Ishikawa (cell line): ENCODE data around the gene RGS6.

Experiments
- CEBPB ChIP-seq: IDR thresholded peaks from 2 replicates; pipeline ENCODE4 v1.6.1; 2012
- CREB1 ChIP-seq: IDR thresholded peaks from 2 replicates; pipeline ENCODE4 v1.6.1; 2012; ENCODE audit warnings: low read depth
- EGR1 ChIP-seq: IDR thresholded peaks from 2 replicates; pipeline ENCODE4 v1.6.1; 2012
- EP300 ChIP-seq: IDR thresholded peaks from 2 replicates; pipeline ENCODE4 v1.6.1; 2012; ENCODE audit warnings: borderline replicate concordance
- FOXM1 ChIP-seq: IDR thresholded peaks from 2 replicates; pipeline ENCODE4 v1.6.1; 2012; ENCODE audit warnings: low read depth, borderline replicate concordance
- MAX ChIP-seq: IDR thresholded peaks from 2 replicates; pipeline ENCODE4 v1.6.1; 2012
- NFIC ChIP-seq: IDR thresholded peaks from 2 replicates; pipeline ENCODE4 v1.6.1; 2012
- RAD21 ChIP-seq: IDR thresholded peaks from 2 replicates; pipeline ENCODE4 v1.6.1; 2012; ENCODE audit warnings: low read depth
- REST ChIP-seq: IDR thresholded peaks from 2 replicates; pipeline ENCODE4 v1.6.1; 2012; ENCODE audit warnings: low read depth, mild to moderate bottlenecking
- TAF1 ChIP-seq: IDR thresholded peaks from 2 replicates; pipeline ENCODE4 v1.6.1; 2012; ENCODE audit warnings: low read depth, mild to moderate bottlenecking
- TCF12 ChIP-seq: IDR thresholded peaks from 2 replicates; pipeline ENCODE4 v1.6.1; 2012; ENCODE audit warnings: low read depth
- TEAD4 ChIP-seq: IDR thresholded peaks from 2 replicates; pipeline ENCODE4 v1.6.1; 2012
- USF1 ChIP-seq: IDR thresholded peaks from 2 replicates; pipeline ENCODE4 v1.6.1; 2012
- YY1 ChIP-seq: IDR thresholded peaks from 2 replicates; pipeline ENCODE4 v1.6.1; 2012; ENCODE audit warnings: low read depth
- ZBTB7A ChIP-seq: IDR thresholded peaks from 2 replicates; pipeline ENCODE4 v1.6.1; 2012; ENCODE audit warnings: low read depth

The RGS6 gene

GRCh38 chr14:72120315-72120714 is 188.1 kb downstream of the RGS6 start:
- no peak for TF ChIP-seq CEBPB
- no peak for TF ChIP-seq CREB1
- TF ChIP-seq TCF12 = no peak
- TF ChIP-seq EP300 = no peak

- no peak for TF ChIP-seq EGR1
- no peak for TF ChIP-seq FOXM1
- TF ChIP-seq USF1 = no peak
- TF ChIP-seq ZBTB7A = no peak
Measured at GRCh38 chr14:72123755-72124154, 191.5 kb downstream of the RGS6 start.

GRCh38 chr14:72124171-72124570 is 191.9 kb downstream of the RGS6 start:
- no peak for TF ChIP-seq CREB1
- TF ChIP-seq TEAD4 = no peak
- TF ChIP-seq NFIC = no peak
- no peak for TF ChIP-seq TCF12
- TF ChIP-seq EP300 = no peak
- no peak for TF ChIP-seq EGR1
- no peak for TF ChIP-seq TAF1
- TF ChIP-seq REST = no peak
- no peak for TF ChIP-seq FOXM1
- TF ChIP-seq CEBPB = no peak
- TF ChIP-seq ZBTB7A = no peak
- TF ChIP-seq MAX = no peak
- no peak for TF ChIP-seq RAD21
- TF ChIP-seq YY1 = no peak

- no peak for TF ChIP-seq EGR1
Measured at GRCh38 chr14:72126091-72126490, 193.9 kb downstream of the RGS6 start.

- TF ChIP-seq EP300 (no peak), ZBTB7A (no peak)
Measured at GRCh38 chr14:72126561-72126960, 194.3 kb downstream of the RGS6 start.

GRCh38 chr14:72128629-72129028 is 196.4 kb downstream of the RGS6 start:
- no peak for TF ChIP-seq ZBTB7A

GRCh38 chr14:72129291-72129690 is 197.1 kb downstream of the RGS6 start:
- TF ChIP-seq EGR1 = no peak
- no peak for TF ChIP-seq ZBTB7A
- TF ChIP-seq REST = no peak
- no peak for TF ChIP-seq CEBPB
- TF ChIP-seq CREB1 = no peak
- no peak for TF ChIP-seq TAF1
- TF ChIP-seq TEAD4 = no peak
- TF ChIP-seq FOXM1 = no peak
- TF ChIP-seq TCF12 = no peak
- no peak for TF ChIP-seq RAD21
- no peak for TF ChIP-seq NFIC
- TF ChIP-seq EP300 = no peak
- TF ChIP-seq MAX = no peak

- TF ChIP-seq TEAD4 (no peak), NFIC (no peak), CEBPB (no peak), MAX (no peak), REST (no peak), EP300 (no peak), RAD21 (no peak), FOXM1 (no peak), EGR1 (no peak), TAF1 (no peak), ZBTB7A (no peak), CREB1 (no peak), TCF12 (no peak), YY1 (no peak), USF1 (no peak)
Measured at GRCh38 chr14:72141084-72141483, 208.9 kb downstream of the RGS6 start.
